A673 (cell line): Measurements from ENCODE around the gene GALR1. TPM values are rescaled to one million over a fixed set of nuclear protein-coding genes. Genes with fewer than 3 reads are reported as not detected.

ENCODE experiments used
- Bru-seq: library from RNA; stranded (reverse); fragments of 400-500 nt; gene quantifications from one replicate; lab custom pipeline; 2021; lab: Mats Ljungman, UMichigan
- BruChase-seq, 2 experiments: library from RNA; stranded (reverse); fragments of 400-500 nt; gene quantifications; one replicate each; lab custom pipeline; 2021; lab: Mats Ljungman, UMichigan
- BruUV-seq: library from RNA; stranded (reverse); fragments of 400-500 nt; replicated peaks from 2 replicates; lab custom pipeline; 2021; lab: Mats Ljungman, UMichigan
- CTCF ChIA-PET: fragments of 300-600 bp; sonication (Branson Sonifier 250); formaldehyde crosslinking; loops from one replicate; lab custom pipeline; 2022; ENCODE audit warnings: antibody characterized with exemption; lab: Charles Lee
- POLR2A ChIA-PET: fragments of 300-600 bp; sonication (Branson Sonifier 250); formaldehyde crosslinking; loops from one replicate; lab custom pipeline; 2022; ENCODE audit warnings: antibody characterized with exemption; ENCODE audit not compliant: low non-redundant PET; lab: Charles Lee
- DNase-seq: peaks from one replicate; pipeline ENCODE4 v3.0.0-alpha.2; 2015; ENCODE audit warnings: low spot score
- H3K27ac ChIP-seq: fragments of 200-600 bp; sonication (generic); 2 replicates; pipeline ENCODE4 v1.5.1; 2016; ENCODE audit warnings: mixed run types, low read depth, mild to moderate bottlenecking, mixed read lengths, antibody characterized with exemption, low read length; ENCODE audit not compliant: poor library complexity, severe bottlenecking
- H3K27me3 ChIP-seq: fragments of 200-600 bp; sonication (generic); replicated peaks from 2 replicates; pipeline ENCODE4 v1.6.1; 2017; ENCODE audit warnings: mixed run types, low read depth, mild to moderate bottlenecking, mixed read lengths, antibody characterized with exemption, low read length; ENCODE audit not compliant: insufficient read depth, poor library complexity
- H3K36me3 ChIP-seq: fragments of 200-600 bp; sonication (generic); 2 replicates; pipeline ENCODE4 v1.6.1; 2016; ENCODE audit warnings: mixed run types, mild to moderate bottlenecking, mixed read lengths, antibody characterized with exemption, low read length; ENCODE audit not compliant: insufficient read depth, poor library complexity, severe bottlenecking
- H3K4me1 ChIP-seq: fragments of 200-600 bp; sonication (generic); 2 replicates; pipeline ENCODE4 v1.6.1; 2017; ENCODE audit warnings: mixed run types, mild to moderate bottlenecking, mixed read lengths, antibody characterized with exemption, low read length; ENCODE audit not compliant: insufficient read depth, poor library complexity, severe bottlenecking
- H3K4me3 ChIP-seq: fragments of 200-600 bp; sonication (generic); 2 replicates; pipeline ENCODE4 v1.5.1; 2016; ENCODE audit warnings: low read depth, mixed run types, mild to moderate bottlenecking, mixed read lengths, low read length; ENCODE audit not compliant: poor library complexity, severe bottlenecking
- H3K9me3 ChIP-seq: fragments of 200-600 bp; sonication (generic); 2 replicates; pipeline ENCODE4 v1.6.1; 2016; ENCODE audit warnings: mixed run types, low read depth, mild to moderate bottlenecking, mixed read lengths, antibody characterized with exemption, low read length; ENCODE audit not compliant: poor library complexity, severe bottlenecking
- CTCF ChIP-seq: fragments of 300-800, 200-600 bp; sonication (generic); conservative IDR thresholded peaks from 2 replicates; pipeline ENCODE4 v1.5.1; 2017; ENCODE audit warnings: low read depth, mild to moderate bottlenecking, antibody characterized with exemption, low read length, moderate library complexity, mixed read lengths
- EZH2 ChIP-seq: fragments of 200-600 bp; sonication (generic); IDR thresholded peaks from 2 replicates; pipeline ENCODE4 v1.6.1; 2017; ENCODE audit warnings: borderline replicate concordance, low read depth, mild to moderate bottlenecking, mixed read lengths, antibody characterized with exemption, low read length; ENCODE audit not compliant: poor library complexity, severe bottlenecking
- intact Hi-C: fragments of 100-400 bp; cut with micrococcal nuclease; formaldehyde crosslinking; loops from one replicate; pipeline ENCODE4 v1.10.0; 2022; ENCODE audit not compliant: unreplicated experiment
- long read RNA-seq: library from polyadenylated mRNA; stranded (forward); transcript quantifications from one replicate; pipeline ENCODE4 v2.0.0, GENCODE V29; 2022
- total RNA-seq: library from RNA; stranded (reverse); gene quantifications from 2 replicates; pipeline ENCODE4 v1.2.3, GENCODE V29; 2021

Gene GALR1
- not detected in 2 replicates for total RNA-seq
- Bru-seq, nascent RNA: not detected
- BruChase-seq, experiment 1, labeled RNA remaining after a 2-hour chase: not detected
- BruChase-seq, experiment 2, labeled RNA remaining after a 6-hour chase: not detected
- long read RNA-seq: 0 reads

GRCh38 chr18:77249569-77250500 is at the start of gene GALR1:
Gene GALR1, plus strand, starts transcription at chr18:77249848. Its CDS starts 701 bp downstream, at chr18:77250549.
- no peaks in the 10 kb centered on the region for H3K4me1 ChIP-seq
- no peak within 1 kb of the TSS for H3K27ac ChIP-seq
- POLR2A ChIA-PET: no interaction called here
- no peaks in the 10 kb centered on the region for H3K36me3 ChIP-seq
- DNase-seq: no peak
- no TSS peak for BruUV-seq
- CTCF ChIA-PET: no interaction called here
- TF ChIP-seq CTCF (no peak), EZH2 (no peak)
- H3K27me3 ChIP-seq: peaks cover 17% of the 10 kb centered on the region
- H3K9me3 ChIP-seq: peaks cover 14% of the 10 kb centered on the region
- H3K4me3 ChIP-seq: no peak within 1 kb of the TSS
- intact Hi-C loops: no loop called here

- Histone ChIP-seq H3K4me1 (no peaks in the 10 kb centered on the region), H3K27me3 (no peaks in the 10 kb centered on the region), H3K9me3 (no peaks in the 10 kb centered on the region), H3K27ac (no peak overlapping the region), H3K4me3 (no peak overlapping the region), H3K36me3 (no peaks in the 10 kb centered on the region)
- no TSS peak for BruUV-seq
- intact Hi-C loops: no loop called here
- no peak for DNase-seq
- TF ChIP-seq EZH2 (no peak), CTCF (no peak)
- ChIA-PET CTCF (no interaction called here), POLR2A (no interaction called here)
These were observed 48.1 kb upstream of the GALR1 start for GRCh38 chr18:77201506-77201905.

GRCh38 chr18:77202329-77202728 is 47.3 kb upstream of the GALR1 start:
- H3K4me3 ChIP-seq: no peak overlapping the region
- BruUV-seq: no TSS peak
- no peaks in the 10 kb centered on the region for H3K4me1 ChIP-seq
- TF ChIP-seq EZH2: no peak
- no peak for TF ChIP-seq CTCF
- CTCF ChIA-PET: no interaction called here
- no peaks in the 10 kb centered on the region for H3K27me3 ChIP-seq
- H3K9me3 ChIP-seq: no peaks in the 10 kb centered on the region
- no peaks in the 10 kb centered on the region for H3K36me3 ChIP-seq
- H3K27ac ChIP-seq: no peak overlapping the region
- POLR2A ChIA-PET: no interaction called here
- DNase-seq: no peak
- intact Hi-C loops: no loop called here
